Gastrocnemius medialis (tissue), 4 donors: ENCODE data around the gene TATDN2. TPM values are rescaled to one million over a fixed set of nuclear protein-coding genes. Genes with fewer than 3 reads are reported as not detected.

ENCODE experiments used
- ATAC-seq, 2 donors: fragments of 150-250 bp; one replicate each; pipeline ENCODE4 v1.9.1; 2016
- DNase-seq, 2 donors: peaks; one replicate each; pipeline ENCODE4 v3.0.0-alpha.2; 2019
- H3K27ac ChIP-seq, 4 donors: fragments of 200-600 bp; sonication (generic); 1 replicate in 1 of 4; 2 replicates in 3 of 4; pipeline ENCODE4 v1.5.1; 2016 to 2018; ENCODE audit warnings: mild to moderate bottlenecking in 2 of 4, moderate library complexity in 1 of 4
- H3K27me3 ChIP-seq, 3 donors: fragments of 200-600 bp; sonication (generic) in 2 of 3; 1 replicate in 1 of 3; 2 replicates in 2 of 3; pipeline versions ENCODE4 v1.5.1 to v1.6.0; 2016 to 2019; ENCODE audit warnings: mild to moderate bottlenecking in 1 of 3, moderate library complexity in 1 of 3
- H3K36me3 ChIP-seq, 2 donors: fragments of 200-600 bp; sonication (generic) in 1 of 2; one replicate each; pipeline ENCODE4 v1.5.1; 2017 to 2018
- H3K4me1 ChIP-seq, 2 donors: fragments of 200-600 bp; sonication (generic) in 1 of 2; one replicate each; pipeline ENCODE4 v1.5.1; 2016 to 2017; ENCODE audit warnings: mild to moderate bottlenecking in 2 of 2
- H3K4me3 ChIP-seq, 4 donors: fragments of 200-600 bp; sonication (generic) in 3 of 4; 1 replicate in 1 of 4; 2 replicates in 3 of 4; pipeline ENCODE4 v1.5.1; 2016 to 2019; ENCODE audit warnings: mild to moderate bottlenecking in 2 of 4
- H3K9me3 ChIP-seq, 3 donors: fragments of 200-600 bp; sonication (generic) in 2 of 3; 1 replicate in 1 of 3; 2 replicates in 2 of 3; pipeline ENCODE4 v1.5.1; 2016 to 2019
- CTCF ChIP-seq, 5 experiments: fragments of 450-650 bp in 3 of 5; fragments of 200-600 bp in 2 of 5; sonication (generic) in 2 of 5; IDR thresholded peaks in 4 of 5; conservative IDR thresholded peaks in 1 of 5; 1 replicate in 4 of 5; 2 replicates in 1 of 5; pipeline ENCODE4 v1.5.1; 2016 to 2019; ENCODE audit warnings: antibody characterized with exemption in 5 of 5, mild to moderate bottlenecking in 3 of 5, moderate library complexity in 3 of 5
- POLR2A ChIP-seq, 2 donors: fragments of 450-650 bp; IDR thresholded peaks; one replicate each; pipeline ENCODE4 v1.6.1; 2017; ENCODE audit warnings: antibody characterized with exemption in 2 of 2, mild to moderate bottlenecking in 2 of 2, moderate library complexity in 2 of 2
- in situ Hi-C, 4 donors: fragments of 200-750 bp; cut with MboI; loops; one replicate each; pipeline versions ENCODE4 v1.15.0 to v1.8.0; 2017; ENCODE audit warnings: low sequenced_read_pairs in 4 of 4
- intact Hi-C: fragments of 100-400 bp; cut with DNase I; formaldehyde crosslinking; loops from one replicate; pipeline ENCODE4 v1.15.1; 2023; ENCODE audit warnings: low total_unique reads
- total RNA-seq, 4 donors: library from RNA; depleted of rRNA; stranded (reverse); fragments of >200 nt; gene quantifications; one replicate each; pipeline versions ENCODE4 v1.1.0 to v1.2.3, GENCODE V29; 2016

The TATDN2 gene
- total RNA-seq, 4 donors from 2014 or later = 10.9 to 11.5 (median 10.9) TPM

GRCh38 chr3:10312861-10313260, 64.6 kb downstream of the TATDN2 start:
- no peak overlapping the region for H3K27ac ChIP-seq
- DNase-seq (no peak), ATAC-seq (no peak)
- intact Hi-C loops = no loop called here
- H3K9me3 ChIP-seq = no peaks in the 10 kb centered on the region
- H3K36me3 ChIP-seq = peaks cover 0 to 84% of the 10 kb centered on the region in 2 donors
- H3K4me1 ChIP-seq = no peaks in the 10 kb centered on the region
- H3K27me3 ChIP-seq = no peaks in the 10 kb centered on the region
- no peak for TF ChIP-seq POLR2A (IDR thresholded peaks at IDR 0.05)
- TF ChIP-seq CTCF (IDR thresholded peaks at IDR 0.05 in 4 of 5, conservative IDR thresholded peaks at IDR 0.05 in 1 of 5) = no peak
- in situ Hi-C loops = no loop called here
- H3K4me3 ChIP-seq = no peak overlapping the region

- no peak for DNase-seq
- intact Hi-C loops = no loop called here
Measured at GRCh38 chr3:10315101-10315500, 66.8 kb downstream of the TATDN2 start.

GRCh38 chr3:10315771-10316344, 67.6 kb downstream of the TATDN2 start:
- TF ChIP-seq POLR2A (IDR thresholded peaks at IDR 0.05) (no peak), CTCF (IDR thresholded peaks at IDR 0.05 in 4 of 5, conservative IDR thresholded peaks at IDR 0.05 in 1 of 5) (no peak)
- peaks cover 20 to 23% of the 10 kb centered on the region in 2 donors for H3K4me1 ChIP-seq
- DNase-seq (no peak), ATAC-seq (no peak)
- peaks cover 0 to 75% of the 10 kb centered on the region in 2 donors for H3K36me3 ChIP-seq
- in situ Hi-C loops = no loop called here
- no peaks in the 10 kb centered on the region for H3K9me3 ChIP-seq
- H3K27me3 ChIP-seq = no peaks in the 10 kb centered on the region
- intact Hi-C loops = no loop called here
- H3K27ac ChIP-seq = no peak overlapping the region
- no peak overlapping the region for H3K4me3 ChIP-seq

More at GRCh38 chr3:10315101-10315500, 66.8 kb downstream of the TATDN2 start:
- in situ Hi-C loops = no loop called here
- H3K4me3 ChIP-seq = no peak overlapping the region
- H3K9me3 ChIP-seq = no peaks in the 10 kb centered on the region
- no peak overlapping the region for H3K27ac ChIP-seq
- TF ChIP-seq POLR2A (IDR thresholded peaks at IDR 0.05) (no peak), CTCF (IDR thresholded peaks at IDR 0.05 in 4 of 5, conservative IDR thresholded peaks at IDR 0.05 in 1 of 5) (no peak)
- no peak for ATAC-seq
- peaks cover 19 to 20% of the 10 kb centered on the region in 2 donors for H3K4me1 ChIP-seq
- no peaks in the 10 kb centered on the region for H3K27me3 ChIP-seq
- H3K36me3 ChIP-seq = peaks cover 0 to 82% of the 10 kb centered on the region in 2 donors

GRCh38 chr3:10317311-10317960, 69.2 kb downstream of the TATDN2 start:
- H3K4me3 ChIP-seq = no peak overlapping the region
- in situ Hi-C loops (no loop called here), intact Hi-C loops (no loop called here)
- peaks cover 20 to 31% of the 10 kb centered on the region in 2 donors for H3K4me1 ChIP-seq
- no peaks in the 10 kb centered on the region for H3K9me3 ChIP-seq
- no peak overlapping the region for H3K27ac ChIP-seq
- ATAC-seq (no peak), DNase-seq (no peak)
- H3K27me3 ChIP-seq = no peaks in the 10 kb centered on the region
- TF ChIP-seq POLR2A (IDR thresholded peaks at IDR 0.05) (no peak), CTCF (IDR thresholded peaks at IDR 0.05 in 4 of 5, conservative IDR thresholded peaks at IDR 0.05 in 1 of 5) (no peak)
- peaks cover 0 to 59% of the 10 kb centered on the region in 2 donors for H3K36me3 ChIP-seq
